ENCODE results near the gene UBE2S. TPM values are rescaled to one million over a fixed set of nuclear protein-coding genes. Genes with fewer than 3 reads are reported as not detected.
A peak's percentile ranks its signal among the peaks of the same experiment; 100 is the strongest.

UBE2S gene
- total RNA-seq, 2 experiments from 2014 or later: 50.9 to 62.9 TPM

- CTCF ChIA-PET: no interaction called here
- H3K27ac Mint-ChIP-seq: no peak overlapping the region
Measured at GRCh38 chr19:55400281-55401087, 7.1 kb downstream of the UBE2S start.

GRCh38 chr19:55398200-55398925, 9.2 kb downstream of the UBE2S start:
- peaks cover 25% of the 10 kb centered on the region for H3K36me3 ChIP-seq (ENCODE audit: insufficient read depth, low read length)
- Mint-ChIP-seq H3K9me3 (no peaks in the 10 kb centered on the region), H3K4me1 (ENCODE audit: low read depth) (peaks cover 8% of the 10 kb centered on the region), H3K36me3 (ENCODE audit: low read depth) (peaks cover 37% of the 10 kb centered on the region), H3K27me3 (no peaks in the 10 kb centered on the region), H3K4me3 (peak overlapping the region; percentile 4), H3K27ac (peak overlapping the region; percentile 33)
- no peak overlapping the region for H3K4me3 ChIP-seq (ENCODE audit: low read length)
- no peak for ATAC-seq (ENCODE audit: poor library complexity)
- H3K4me1 ChIP-seq (ENCODE audit: insufficient read depth, low read length): peaks cover 5% of the 10 kb centered on the region
- no peak overlapping the region for H3K27ac ChIP-seq (ENCODE audit: low read depth in 1 of 2, low read length in 2 of 2)
- TF ChIP-seq CTCF (IDR thresholded peaks at IDR 0.05): no peak
- intact Hi-C loops (cut with DNase I, micrococcal nuclease): no loop called here
- H3K9me3 ChIP-seq (ENCODE audit: control insufficient read depth in 1 of 2, insufficient read depth in 1 of 2, low read length in 2 of 2): no peaks in the 10 kb centered on the region
- H3K27me3 ChIP-seq (ENCODE audit: control insufficient read depth in 1 of 2, insufficient read depth in 2 of 2, low read length in 2 of 2): no peaks in the 10 kb centered on the region
- no peak for DNase-seq
- ChIA-PET POLR2A (interaction anchor here (0.8 to 2.7 kb wide), 3 partner anchors 9 to 11 kb away, joined by 3 to 10 read pairs (median 8); partner anchors contain the start of genes RPL28 and UBE2S), CTCF (no interaction called here)

More at GRCh38 chr19:55400281-55401087, 7.1 kb downstream of the UBE2S start:
- H3K4me3 ChIP-seq (ENCODE audit: low read length): no peak overlapping the region
- POLR2A ChIA-PET: interaction anchor here (0.8 to 2.7 kb wide), 4 partner anchors 11 to 205 kb away, joined by 3 to 10 read pairs (median 5); partner anchors contain the start of genes RPL28 and TMEM238
- H3K27ac ChIP-seq (ENCODE audit: low read depth in 1 of 2, low read length in 2 of 2): no peak overlapping the region
- intact Hi-C loops (cut with DNase I, micrococcal nuclease): loop anchor here in 1 of 2 experiments (10.0 kb wide), 2 partner anchors 204 to 234 kb away; partner anchors contain the start of genes ZNF524 and ZNF865
- Mint-ChIP-seq H3K4me3 (no peak overlapping the region), H3K27me3 (no peaks in the 10 kb centered on the region), H3K9me3 (no peaks in the 10 kb centered on the region), H3K36me3 (ENCODE audit: low read depth) (peaks cover 52% of the 10 kb centered on the region), H3K4me1 (ENCODE audit: low read depth) (peaks cover 11% of the 10 kb centered on the region)
- peaks cover 37% of the 10 kb centered on the region for H3K36me3 ChIP-seq (ENCODE audit: insufficient read depth, low read length)
- DNase-seq (no peak), ATAC-seq (ENCODE audit: poor library complexity) (no peak)
- TF ChIP-seq CTCF (IDR thresholded peaks at IDR 0.05): no peak
- peaks cover 9% of the 10 kb centered on the region for H3K4me1 ChIP-seq (ENCODE audit: insufficient read depth, low read length)
- no peaks in the 10 kb centered on the region for H3K27me3 ChIP-seq (ENCODE audit: control insufficient read depth in 1 of 2, insufficient read depth in 2 of 2, low read length in 2 of 2)
- no peaks in the 10 kb centered on the region for H3K9me3 ChIP-seq (ENCODE audit: control insufficient read depth in 1 of 2, insufficient read depth in 1 of 2, low read length in 2 of 2)

- ChIA-PET CTCF (no interaction called here), POLR2A (interaction anchor here (1.5 kb wide), 1 partner anchor 14 kb away, joined by 3 read pairs; no protein-coding TSS in a partner anchor)
- no peak overlapping the region for H3K27ac ChIP-seq (ENCODE audit: low read depth in 1 of 2, low read length in 2 of 2)
- H3K27me3 ChIP-seq (ENCODE audit: control insufficient read depth in 1 of 2, insufficient read depth in 2 of 2, low read length in 2 of 2): no peaks in the 10 kb centered on the region
- Mint-ChIP-seq H3K36me3 (ENCODE audit: low read depth) (peaks cover 44% of the 10 kb centered on the region), H3K4me3 (no peak overlapping the region), H3K27ac (peak overlapping the region; percentile 49), H3K4me1 (ENCODE audit: low read depth) (peaks cover 30% of the 10 kb centered on the region), H3K9me3 (no peaks in the 10 kb centered on the region), H3K27me3 (no peaks in the 10 kb centered on the region)
- ATAC-seq (ENCODE audit: poor library complexity) (no peak), DNase-seq (peak in 1 of 14 experiments; percentile 1)
- peaks cover 31% of the 10 kb centered on the region for H3K4me1 ChIP-seq (ENCODE audit: insufficient read depth, low read length)
- intact Hi-C loops (cut with DNase I, micrococcal nuclease): no loop called here
- H3K9me3 ChIP-seq (ENCODE audit: control insufficient read depth in 1 of 2, insufficient read depth in 1 of 2, low read length in 2 of 2): no peaks in the 10 kb centered on the region
- no peak for TF ChIP-seq CTCF (IDR thresholded peaks at IDR 0.05)
- H3K36me3 ChIP-seq (ENCODE audit: insufficient read depth, low read length): peaks cover 37% of the 10 kb centered on the region
- H3K4me3 ChIP-seq (ENCODE audit: low read length): no peak overlapping the region
Measured at GRCh38 chr19:55392820-55393761, 14.5 kb downstream of the UBE2S start.

All from CD4-positive, alpha-beta T cell (primary cell).